Measurements from ENCODE around the gene BCL6. TPM values are rescaled to one million over a fixed set of nuclear protein-coding genes. Genes with fewer than 3 reads are reported as not detected.

Gene BCL6
- total and polyA plus RNA-seq, 2 donors (not counting 3 experiments of a cell fraction or from before 2014, with no cell fraction given): 6.9 to 12.1 TPM

GRCh38 chr3:187738331-187739093, 6.8 kb downstream of the BCL6 start:
- Histone ChIP-seq H3K9me1 (replicated peaks; ENCODE audit: control insufficient read depth, extremely low read depth, insufficient read depth, low read length) (no peaks in the 10 kb centered on the region), H2AFZ (ENCODE audit: low read depth, low read length) (peak overlapping the region; percentile 84), H3K9ac (replicated peaks; ENCODE audit: extremely low read depth, insufficient read depth, low read length) (peak overlapping the region; percentile 94), H3K9me3 (replicated peaks; ENCODE audit: control insufficient read depth, insufficient read depth, low read length) (no peaks in the 10 kb centered on the region), H4K20me1 (replicated peaks; ENCODE audit: control insufficient read depth, extremely low read depth, insufficient read depth, low read length) (no peaks in the 10 kb centered on the region), H3K27me3 (ENCODE audit: control insufficient read depth in 2 of 2, insufficient read depth in 2 of 2, low read length in 2 of 2) (no peaks in the 10 kb centered on the region), H3K36me3 (ENCODE audit: control insufficient read depth in 2 of 2, extremely low read depth in 1 of 2, insufficient read depth in 2 of 2, low read length in 2 of 2) (no peaks in the 10 kb centered on the region), H3K4me1 (ENCODE audit: control insufficient read depth, extremely low read depth, insufficient read depth, low read length) (peaks cover 46% of the 10 kb centered on the region), H3K4me2 (ENCODE audit: insufficient read depth, low read length) (peak overlapping the region; percentile 93), H3K79me2 (ENCODE audit: control insufficient read depth, insufficient read depth, low read length) (peaks cover 25% of the 10 kb centered on the region), H3K4me3 (replicated peaks in 1 of 3; ENCODE audit: insufficient read depth in 1 of 3, low read depth in 1 of 3, low read length in 3 of 3) (peak overlapping the region; percentile 47 to 82 (median 58)), H3K27ac (ENCODE audit: insufficient read depth, low read depth, low read length) (peak overlapping the region; percentile 94)
- intact Hi-C loops (cut with micrococcal nuclease) (loop anchor here (1.0 to 2.0 kb wide), 7 partner anchors 525 to 1495 kb away; no protein-coding TSS in a partner anchor), dilution Hi-C loops (cut with MboI; ENCODE audit: extremely low pct_ligation_motif_present, low sequenced_read_pairs) (loop anchor here (25.0 kb wide), 1 partner anchor 924 kb away; no protein-coding TSS in a partner anchor)
- DNase-seq (ENCODE audit: low read depth, low spot score) (peak; percentile 87), FAIRE-seq (peak; percentile 96)
- ChIA-PET CTCF (interaction anchor here (0.6 to 6.1 kb wide), 37 partner anchors 8 to 1495 kb away, joined by 3 to 466 read pairs (median 4); no protein-coding TSS in a partner anchor), POLR2A (interaction anchor here (1.4 kb wide), 1 partner anchor 1209 kb away, joined by 5 read pairs; no protein-coding TSS in a partner anchor)
- TF ChIP-seq CTCF (IDR thresholded peaks at IDR 0.05; ENCODE audit: extremely low read depth in 1 of 2, insufficient read depth in 1 of 2, low read depth in 1 of 2, low read length in 2 of 2) (peak; percentile 79 to 83), POLR2AphosphoS5 (IDR thresholded peaks at IDR 0.05; ENCODE audit: insufficient read depth, low read depth, low read length) (no peak)
- TSS peak; percentile 50 for BruUV-seq (replicated peaks)

GRCh38 chr3:187738071-187738330, 7.3 kb downstream of the BCL6 start:
- CTCF ChIA-PET: interaction anchor here (0.7 to 6.1 kb wide), 17 partner anchors 11 to 1412 kb away, joined by 3 to 466 read pairs (median 10); no protein-coding TSS in a partner anchor
- BruUV-seq (replicated peaks): TSS peak; percentile 1
- POLR2A ChIA-PET: interaction anchor here (1.4 kb wide), 1 partner anchor 1210 kb away, joined by 5 read pairs; no protein-coding TSS in a partner anchor
- peaks cover 25% of the 10 kb centered on the region for H3K79me2 ChIP-seq (ENCODE audit: control insufficient read depth, insufficient read depth, low read length)
- peak overlapping the region; percentile 93 for H3K4me2 ChIP-seq (ENCODE audit: insufficient read depth, low read length)
- dilution Hi-C loops (cut with MboI; ENCODE audit: extremely low pct_ligation_motif_present, low sequenced_read_pairs) (loop anchor here (25.0 kb wide), 1 partner anchor 924 kb away; no protein-coding TSS in a partner anchor), intact Hi-C loops (cut with micrococcal nuclease) (loop anchor here (1.0 to 2.0 kb wide), 4 partner anchors 1093 to 1495 kb away; no protein-coding TSS in a partner anchor)
- TF ChIP-seq POLR2A (IDR thresholded peaks at IDR 0.05; ENCODE audit: low read depth, low read length) (no peak), CTCF (IDR thresholded peaks at IDR 0.05; ENCODE audit: extremely low read depth in 1 of 2, insufficient read depth in 1 of 2, low read depth in 1 of 2, low read length in 2 of 2) (no peak), GATA2 (IDR thresholded peaks at IDR 0.05; ENCODE audit: insufficient read depth, insufficient read length, low read depth, low read length) (no peak), MYC (IDR thresholded peaks at IDR 0.05; ENCODE audit: low read depth, low read length) (no peak), JUN (IDR thresholded peaks at IDR 0.05; ENCODE audit: borderline replicate concordance, insufficient read depth, insufficient read length, low read depth) (no peak), EZH2 (IDR thresholded peaks at IDR 0.05; ENCODE audit: borderline replicate concordance, low read depth, low read length, severe bottlenecking) (no peak), MAX (IDR thresholded peaks at IDR 0.05; ENCODE audit: insufficient read depth, insufficient read length) (no peak), POLR2AphosphoS5 (IDR thresholded peaks at IDR 0.05; ENCODE audit: insufficient read depth, low read depth, low read length) (no peak), FOS (IDR thresholded peaks at IDR 0.05; ENCODE audit: borderline replicate concordance, insufficient read depth, low read length) (no peak)
- H3K9ac ChIP-seq (replicated peaks; ENCODE audit: extremely low read depth, insufficient read depth, low read length): peak overlapping the region; percentile 94
- FAIRE-seq: no peak
- peak overlapping the region; percentile 47 to 82 (median 58) for H3K4me3 ChIP-seq (replicated peaks in 1 of 3; ENCODE audit: insufficient read depth in 1 of 3, low read depth in 1 of 3, low read length in 3 of 3)
- H3K27ac ChIP-seq (ENCODE audit: insufficient read depth, low read depth, low read length): peak overlapping the region; percentile 94
- peak overlapping the region; percentile 84 for H2AFZ ChIP-seq (ENCODE audit: low read depth, low read length)
- no peaks in the 10 kb centered on the region for H3K27me3 ChIP-seq (ENCODE audit: control insufficient read depth in 2 of 2, insufficient read depth in 2 of 2, low read length in 2 of 2)
- H3K9me1 ChIP-seq (replicated peaks; ENCODE audit: control insufficient read depth, extremely low read depth, insufficient read depth, low read length): no peaks in the 10 kb centered on the region
- no peaks in the 10 kb centered on the region for H4K20me1 ChIP-seq (replicated peaks; ENCODE audit: control insufficient read depth, extremely low read depth, insufficient read depth, low read length)
- H3K4me1 ChIP-seq (ENCODE audit: control insufficient read depth, extremely low read depth, insufficient read depth, low read length): peaks cover 46% of the 10 kb centered on the region
- no peak for DNase-seq (ENCODE audit: low read depth, low spot score)
- peaks cover 0 to 3% of the 10 kb centered on the region in 2 experiments for H3K36me3 ChIP-seq (ENCODE audit: control insufficient read depth in 2 of 2, extremely low read depth in 1 of 2, insufficient read depth in 2 of 2, low read length in 2 of 2)
- H3K9me3 ChIP-seq (replicated peaks; ENCODE audit: control insufficient read depth, insufficient read depth, low read length): no peaks in the 10 kb centered on the region

Data from endothelial cell of umbilical vein (primary cell).